ENCODE measurements around the gene CCNI2.

CCNI2 gene

GRCh38 chr5:132746592-132746953, 653 bp upstream of the CCNI2 start:
- no peak for TF ChIP-seq NFIC (IDR thresholded peaks at IDR 0.05)
- no peak for TF ChIP-seq ZBTB7A (IDR thresholded peaks at IDR 0.05; ENCODE audit: low read depth)
- no peak for TF ChIP-seq TEAD4 (IDR thresholded peaks at IDR 0.05)
- no peak for TF ChIP-seq MAX (IDR thresholded peaks at IDR 0.05)
- no peak for TF ChIP-seq CEBPB (IDR thresholded peaks at IDR 0.05)
- no peak for TF ChIP-seq TCF12 (IDR thresholded peaks at IDR 0.05; ENCODE audit: low read depth)
- TF ChIP-seq EGR1 (IDR thresholded peaks at IDR 0.05) = no peak
- no peak for TF ChIP-seq CREB1 (IDR thresholded peaks at IDR 0.05; ENCODE audit: low read depth)
- no peak for TF ChIP-seq FOXM1 (IDR thresholded peaks at IDR 0.05; ENCODE audit: borderline replicate concordance, low read depth)
- no peak for TF ChIP-seq TAF1 (IDR thresholded peaks at IDR 0.05; ENCODE audit: low read depth)

- no peak for TF ChIP-seq CEBPB (IDR thresholded peaks at IDR 0.05)
- TF ChIP-seq ZBTB7A (IDR thresholded peaks at IDR 0.05; ENCODE audit: low read depth) = no peak
- no peak for TF ChIP-seq YY1 (IDR thresholded peaks at IDR 0.05; ENCODE audit: low read depth)
- no peak for TF ChIP-seq FOXM1 (IDR thresholded peaks at IDR 0.05; ENCODE audit: borderline replicate concordance, low read depth)
- no peak for TF ChIP-seq USF1 (IDR thresholded peaks at IDR 0.05)
- TF ChIP-seq RAD21 (IDR thresholded peaks at IDR 0.05; ENCODE audit: low read depth) = no peak
- TF ChIP-seq TCF12 (IDR thresholded peaks at IDR 0.05; ENCODE audit: low read depth) = no peak
- TF ChIP-seq NFIC (IDR thresholded peaks at IDR 0.05) = no peak
- TF ChIP-seq TEAD4 (IDR thresholded peaks at IDR 0.05) = no peak
- TF ChIP-seq REST (IDR thresholded peaks at IDR 0.05; ENCODE audit: low read depth) = no peak
- no peak for TF ChIP-seq EP300 (IDR thresholded peaks at IDR 0.05; ENCODE audit: borderline replicate concordance)
- no peak for TF ChIP-seq MAX (IDR thresholded peaks at IDR 0.05)
- no peak for TF ChIP-seq TAF1 (IDR thresholded peaks at IDR 0.05; ENCODE audit: low read depth)
- TF ChIP-seq CREB1 (IDR thresholded peaks at IDR 0.05; ENCODE audit: low read depth) = no peak
- TF ChIP-seq EGR1 (IDR thresholded peaks at IDR 0.05) = no peak
These were observed 602 bp downstream of the CCNI2 start for GRCh38 chr5:132747616-132748440.

GRCh38 chr5:132748522-132749000, 1.3 kb downstream of the CCNI2 start:
- no peak for TF ChIP-seq TEAD4 (IDR thresholded peaks at IDR 0.05)
- no peak for TF ChIP-seq YY1 (IDR thresholded peaks at IDR 0.05; ENCODE audit: low read depth)
- no peak for TF ChIP-seq CREB1 (IDR thresholded peaks at IDR 0.05; ENCODE audit: low read depth)
- TF ChIP-seq USF1 (IDR thresholded peaks at IDR 0.05) = no peak
- TF ChIP-seq RAD21 (IDR thresholded peaks at IDR 0.05; ENCODE audit: low read depth) = no peak

- no peak for TF ChIP-seq TCF12 (IDR thresholded peaks at IDR 0.05; ENCODE audit: low read depth)
- TF ChIP-seq EP300 (IDR thresholded peaks at IDR 0.05; ENCODE audit: borderline replicate concordance) = no peak
These were observed 2.3 kb downstream of the CCNI2 start for GRCh38 chr5:132749506-132749905.

- TF ChIP-seq EGR1 (IDR thresholded peaks at IDR 0.05) (no peak), TAF1 (IDR thresholded peaks at IDR 0.05; ENCODE audit: low read depth) (no peak), TEAD4 (IDR thresholded peaks at IDR 0.05) (no peak), EP300 (IDR thresholded peaks at IDR 0.05; ENCODE audit: borderline replicate concordance) (no peak), CREB1 (IDR thresholded peaks at IDR 0.05; ENCODE audit: low read depth) (no peak), CEBPB (IDR thresholded peaks at IDR 0.05) (no peak), REST (IDR thresholded peaks at IDR 0.05; ENCODE audit: low read depth) (no peak), MAX (IDR thresholded peaks at IDR 0.05) (no peak), ZBTB7A (IDR thresholded peaks at IDR 0.05; ENCODE audit: low read depth) (no peak), YY1 (IDR thresholded peaks at IDR 0.05; ENCODE audit: low read depth) (no peak), USF1 (IDR thresholded peaks at IDR 0.05) (no peak), FOXM1 (IDR thresholded peaks at IDR 0.05; ENCODE audit: borderline replicate concordance, low read depth) (no peak), NFIC (IDR thresholded peaks at IDR 0.05) (no peak), RAD21 (IDR thresholded peaks at IDR 0.05; ENCODE audit: low read depth) (no peak), TCF12 (IDR thresholded peaks at IDR 0.05; ENCODE audit: low read depth) (no peak)
These were observed 3.4 kb downstream of the CCNI2 start for GRCh38 chr5:132750471-132751230.

Data from Ishikawa (cell line).